Inflammatory macrophage treated with lipopolysaccharide for 1 hour (primary cell): Measurements from ENCODE around the gene NAPB.

Experiments
- DNase-seq, 2 donors: peaks; one replicate each; pipeline ENCODE4 v3.0.0-alpha.2; 2020 to 2022

Gene NAPB

DNA sequence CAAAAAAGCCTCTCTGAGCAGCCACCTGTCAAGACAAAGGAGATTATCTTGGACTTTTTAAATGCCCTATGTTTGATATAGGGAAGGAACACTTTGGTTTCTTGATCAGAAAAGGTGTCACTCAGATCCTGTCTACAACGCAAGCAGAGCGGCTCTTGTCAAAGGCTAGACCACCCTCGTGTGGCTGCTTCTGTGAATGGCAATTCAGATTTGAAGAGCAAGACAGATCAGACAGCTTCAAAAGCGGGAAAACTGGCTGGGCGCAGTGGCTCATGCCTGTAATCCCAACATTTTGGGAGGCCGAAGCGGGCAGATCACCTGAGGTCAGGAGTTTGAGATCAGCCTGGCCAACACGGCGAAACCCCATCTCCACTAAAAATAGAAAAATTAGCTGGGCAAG is 80.8 kb downstream of the NAPB start:
- DNase-seq = peak; percentile 32 to 65

DNA sequence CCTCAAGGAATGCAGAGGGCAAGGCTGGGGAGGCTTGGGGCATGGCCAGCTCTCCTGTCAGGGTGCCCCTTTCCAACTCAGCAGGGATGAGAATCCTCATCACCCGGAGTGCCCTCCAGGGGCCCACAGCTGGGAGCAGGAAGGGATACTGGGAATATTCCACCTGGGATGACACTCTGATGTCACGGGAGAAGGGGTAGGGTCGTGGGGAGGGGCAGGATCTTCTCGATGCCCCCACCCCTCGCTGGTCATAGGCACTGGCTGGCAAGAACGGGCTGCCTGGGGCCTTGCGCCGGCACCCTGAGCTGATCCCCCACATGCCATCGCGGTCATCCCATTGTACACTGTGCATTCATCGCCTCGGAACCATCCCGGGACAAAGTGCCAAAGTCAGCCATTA is 81.3 kb downstream of the NAPB start:
- DNase-seq = no peak

DNA sequence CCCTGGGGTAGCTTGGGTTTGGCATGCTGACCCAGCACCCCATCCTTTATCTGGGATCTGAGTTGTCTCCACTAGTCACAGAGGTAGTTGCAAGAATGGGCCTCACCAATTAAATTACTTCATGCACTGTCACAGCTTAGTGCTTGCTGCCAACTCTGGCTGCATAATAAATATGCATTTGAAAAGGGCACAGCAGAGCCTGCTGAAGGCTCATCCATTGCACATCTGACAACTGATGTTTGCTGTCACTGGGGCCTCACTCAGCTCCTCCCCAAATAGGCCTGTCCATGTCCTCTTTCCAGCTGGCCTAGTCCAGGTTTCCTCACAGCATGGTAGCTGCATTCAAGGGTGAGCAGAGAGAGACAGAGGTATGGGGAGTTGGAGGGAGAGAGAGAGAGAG is 84.0 kb downstream of the NAPB start:
- DNase-seq = no peak

DNA sequence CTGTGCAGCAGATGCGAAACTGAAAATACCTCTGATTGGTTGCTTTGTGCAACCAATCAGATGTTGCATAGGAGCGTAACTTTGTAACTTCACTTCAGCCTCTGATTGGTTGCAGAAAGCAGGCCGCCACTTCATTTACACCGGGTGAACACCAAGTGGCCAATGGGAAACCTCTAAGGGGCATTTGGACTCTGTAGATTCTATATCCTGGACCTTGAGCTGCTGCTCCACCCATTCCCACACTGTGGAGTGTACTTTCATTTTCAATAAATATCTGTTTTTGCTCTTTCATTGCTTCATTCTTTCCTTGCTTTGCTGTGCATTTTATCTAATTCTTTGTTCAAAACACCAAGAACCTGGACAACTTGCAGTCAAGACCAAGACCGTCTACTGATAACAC is 84.8 kb downstream of the NAPB start:
- no peak for DNase-seq

DNA sequence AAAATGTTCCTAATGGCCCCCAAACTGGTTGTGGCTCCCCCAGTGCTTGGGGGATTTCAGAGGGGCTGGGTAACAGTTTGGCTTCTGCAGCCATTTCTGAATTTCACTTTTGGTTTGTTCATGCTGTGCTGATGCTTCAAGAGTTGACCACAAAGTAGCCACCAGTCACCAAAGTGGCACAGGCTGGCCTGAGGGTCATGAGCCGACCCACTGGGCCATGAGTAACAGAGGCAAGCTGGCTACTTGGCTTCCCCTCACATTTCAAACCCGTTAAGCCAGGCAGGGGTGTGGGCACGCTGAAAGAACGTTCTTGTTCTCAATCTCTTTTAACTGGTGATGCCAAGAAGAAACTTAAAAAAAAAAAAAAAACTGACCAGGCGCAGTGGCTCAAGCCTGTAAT is 85.8 kb downstream of the NAPB start:
- no peak for DNase-seq

DNA sequence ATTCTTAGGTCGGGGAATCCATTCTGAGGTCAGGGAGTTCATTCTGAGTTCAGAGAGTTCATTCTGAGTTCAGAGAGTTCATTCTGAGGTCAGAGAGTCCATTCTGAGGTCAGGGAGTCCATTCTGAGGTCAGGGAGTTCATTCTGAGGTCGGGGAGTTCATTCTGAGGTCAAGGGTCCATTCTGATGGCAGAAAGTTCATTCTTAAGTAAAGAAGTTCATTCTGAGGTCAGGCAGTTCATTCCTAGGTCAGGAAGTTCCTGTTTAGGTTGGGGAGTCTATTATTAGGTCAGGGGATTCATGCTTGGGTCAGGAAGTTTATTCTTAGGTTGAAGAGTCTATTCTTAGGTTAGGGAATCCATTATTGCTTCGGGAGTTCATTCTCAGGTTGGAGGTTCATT is 87.2 kb downstream of the NAPB start:
- peak; percentile 50 to 53 for DNase-seq

DNA sequence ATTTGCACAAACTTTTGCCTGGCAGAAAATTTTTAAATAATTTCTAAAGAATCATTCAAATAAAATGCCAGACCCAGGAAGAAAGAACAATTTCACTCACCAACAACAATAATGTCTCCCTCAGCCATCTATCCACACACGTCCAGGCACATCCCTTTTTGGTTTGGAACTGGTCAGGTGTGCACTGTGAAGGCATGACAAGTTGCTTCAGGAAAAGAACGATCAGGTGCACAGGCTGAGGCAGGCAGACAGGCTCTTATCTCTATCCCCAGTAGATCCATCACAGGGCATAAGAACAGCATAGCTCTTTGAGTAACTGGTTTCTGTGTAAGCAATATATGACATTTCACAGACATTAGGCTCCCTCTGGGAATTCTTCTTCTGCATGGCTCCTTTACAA is 88.8 kb downstream of the NAPB start:
- DNase-seq = no peak

DNA sequence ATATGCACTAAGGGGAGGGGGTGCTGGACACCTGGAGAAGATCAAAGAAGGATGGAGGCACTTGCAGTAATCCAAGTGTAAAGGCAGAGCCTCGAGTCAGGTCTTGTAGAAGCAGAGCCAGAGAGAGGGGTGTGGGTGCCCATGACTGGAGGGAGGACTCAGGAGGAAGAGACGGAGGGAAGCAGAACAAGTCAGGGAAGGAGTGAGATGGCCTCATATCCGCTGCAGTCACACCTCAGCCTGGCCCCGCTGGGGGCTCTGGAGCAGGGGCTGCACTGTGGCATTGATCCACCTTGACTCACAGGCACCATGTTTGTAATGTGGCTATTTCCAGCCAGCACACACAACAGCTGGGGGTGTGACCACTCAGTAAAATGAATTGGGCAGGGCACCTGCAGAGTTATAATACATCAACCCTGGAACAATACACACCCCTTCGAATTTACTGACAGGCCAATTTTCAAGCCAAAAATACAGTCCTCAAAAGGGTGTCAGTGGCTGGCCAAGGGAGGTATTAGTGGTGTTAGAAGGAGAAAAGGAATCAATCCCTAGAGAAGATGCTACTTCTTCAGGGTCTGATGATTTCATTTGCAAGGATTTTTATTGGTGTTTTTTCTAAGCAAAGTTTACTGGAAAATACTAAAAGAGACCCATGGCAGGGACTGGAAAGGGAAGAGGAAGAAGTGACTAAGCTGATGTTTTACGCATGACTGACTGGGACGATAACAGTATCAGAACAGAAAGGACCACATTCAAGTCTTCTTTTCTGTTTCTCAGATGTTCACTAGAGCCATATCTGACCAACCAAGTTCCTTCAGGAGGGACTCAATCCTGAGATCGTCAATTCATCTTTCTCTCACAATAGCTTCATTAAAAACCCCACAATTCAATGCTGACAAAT is 89.6 kb downstream of the NAPB start:
- DNase-seq = no peak

DNA sequence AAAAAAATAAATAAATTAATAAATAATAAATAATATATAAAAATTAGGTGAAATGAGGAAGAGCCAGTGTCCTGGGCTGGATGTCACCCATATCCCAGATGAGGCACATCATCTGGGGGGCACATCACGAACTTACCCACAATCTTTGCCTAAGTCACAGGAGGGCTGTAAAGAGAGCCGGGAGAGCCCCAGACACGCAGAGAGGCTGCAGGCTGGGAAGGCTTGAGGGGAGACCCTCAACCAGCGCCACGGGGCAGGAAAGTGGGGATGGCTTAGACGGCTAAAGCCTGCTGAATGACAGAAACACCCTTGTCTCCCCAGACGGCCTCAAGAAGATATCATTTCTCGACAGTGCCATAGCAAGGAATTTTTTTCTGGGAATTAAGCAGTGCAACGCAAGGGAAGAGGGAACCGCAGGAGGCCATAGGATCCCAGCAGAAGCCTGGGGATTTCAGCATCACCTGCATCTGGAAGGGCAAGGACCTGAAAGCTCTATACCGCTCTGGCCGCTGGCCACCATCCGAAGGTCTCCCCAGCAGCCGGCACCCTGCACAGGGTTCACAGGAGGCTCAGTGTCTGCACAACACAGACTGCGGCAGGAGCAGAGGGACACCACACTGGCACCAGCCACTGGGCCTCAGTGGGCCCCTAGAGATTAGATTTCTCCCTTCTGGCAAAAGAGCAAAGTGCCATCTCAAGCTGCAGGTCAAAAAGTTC is 93.5 kb downstream of the NAPB start:
- DNase-seq = no peak

DNA sequence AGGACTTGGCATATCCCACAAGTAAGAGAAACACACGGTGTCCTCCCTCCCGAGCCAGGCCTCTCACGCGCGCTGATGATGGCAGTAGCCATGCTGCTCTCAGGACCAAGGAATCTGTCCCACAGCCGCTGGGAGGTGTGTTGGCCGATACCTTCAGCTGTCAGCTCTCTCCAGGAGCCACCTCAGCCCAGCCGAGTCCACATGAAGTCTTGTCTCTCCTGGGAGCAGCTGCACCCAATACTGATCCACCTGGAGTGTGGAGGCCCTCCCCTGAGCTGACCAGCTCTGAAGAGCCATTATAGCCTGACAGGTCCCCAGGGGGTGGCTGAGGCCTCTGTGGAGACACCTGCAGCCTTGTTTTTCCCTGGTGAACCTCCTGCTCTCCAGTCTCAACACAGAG is 94.5 kb downstream of the NAPB start:
- DNase-seq = no peak

DNA sequence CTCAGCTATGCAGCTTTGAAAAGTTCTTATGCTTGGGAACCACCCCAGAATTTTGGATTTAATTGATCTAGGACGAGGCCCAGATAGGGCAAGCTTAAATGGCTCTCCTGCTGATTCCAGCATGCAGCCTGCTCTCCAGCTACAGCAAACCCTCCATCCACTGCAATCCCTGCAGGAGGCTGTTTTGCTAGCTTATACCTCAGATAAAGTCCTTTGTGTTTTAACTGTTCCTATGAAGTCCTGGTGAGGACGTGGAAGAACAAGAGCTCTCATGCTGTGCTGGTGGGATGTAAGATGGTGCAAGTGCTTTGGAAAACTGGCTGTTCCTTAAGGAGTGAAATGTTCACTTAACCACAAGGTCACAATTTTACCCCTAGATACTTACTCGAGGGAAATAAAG is 96.2 kb downstream of the NAPB start:
- DNase-seq = no peak
